GM18526 (cell line): ENCODE results near the gene PTH1R.

Experiments used
- POLR2A ChIP-seq: IDR thresholded peaks from 3 replicates; pipeline ENCODE4 v1.6.1; 2011; ENCODE audit not compliant: insufficient read length; ENCODE audit errors: extremely low read depth

Gene PTH1R

DNA sequence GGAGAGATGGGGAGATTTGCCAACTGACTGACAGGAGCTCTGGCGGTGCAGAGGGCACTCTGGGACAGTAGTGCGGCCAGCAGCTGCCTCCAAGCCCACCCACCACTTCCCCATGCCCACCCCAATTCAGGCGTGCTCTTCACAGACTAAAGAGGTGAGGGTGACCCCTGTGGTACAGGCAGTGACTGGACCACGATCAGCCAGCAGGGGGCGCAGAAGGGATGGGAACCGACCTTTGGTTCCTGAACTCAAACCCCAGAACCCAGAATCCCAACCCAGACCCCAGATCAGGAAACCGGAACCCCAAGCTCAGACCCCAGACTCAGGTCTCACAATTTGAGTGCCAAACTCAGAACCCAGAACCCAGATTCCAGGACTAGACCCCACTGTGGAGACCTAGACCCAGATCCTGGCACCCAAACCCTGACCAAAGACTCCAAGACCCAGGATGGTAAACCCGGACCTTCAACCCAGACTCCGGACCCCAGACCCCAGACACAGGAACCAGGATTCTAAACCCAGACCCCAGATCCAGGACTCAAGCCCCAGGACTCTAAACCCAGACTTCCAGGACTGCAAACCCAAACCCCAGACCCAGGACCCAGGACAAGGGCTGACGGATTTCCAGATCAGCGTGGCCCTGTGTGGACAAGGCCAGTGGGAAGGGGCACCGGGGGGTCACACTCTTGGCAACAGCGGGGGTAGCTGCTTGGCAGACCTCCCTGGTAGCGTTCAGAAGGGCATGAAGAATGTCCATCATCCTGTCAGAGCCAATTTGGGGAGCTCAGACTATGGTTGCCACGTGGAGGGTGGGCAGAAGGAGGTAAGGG, 10.6 kb upstream of the PTH1R start:
- TF ChIP-seq POLR2A = no peak

GRCh38 chr3:46867550-46867898, 10.0 kb upstream of the PTH1R start:
- TF ChIP-seq POLR2A = no peak

DNA sequence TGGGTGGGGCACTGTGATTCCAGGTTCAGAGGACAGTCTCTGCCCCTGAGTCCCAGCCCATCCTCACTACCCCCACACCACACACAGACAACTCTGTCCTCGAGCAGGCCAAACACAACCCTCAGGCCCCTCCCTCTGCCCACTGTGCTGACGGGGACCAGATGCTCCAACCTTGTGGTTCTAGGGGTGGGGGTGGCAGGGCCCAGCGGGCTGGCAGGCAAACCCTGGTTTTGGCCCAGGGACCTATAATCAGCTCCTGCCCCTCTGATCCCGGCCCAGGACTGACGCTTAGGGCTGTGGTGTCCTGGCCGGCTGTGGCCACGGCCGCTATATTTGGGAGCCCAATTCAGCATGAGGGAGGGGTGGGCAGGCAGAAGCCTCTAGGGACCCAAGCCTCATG, 9.2 kb upstream of the PTH1R start:
- TF ChIP-seq POLR2A = no peak

GRCh38 chr3:46868948-46869347, 8.6 kb upstream of the PTH1R start:
- no peak for TF ChIP-seq POLR2A

DNA sequence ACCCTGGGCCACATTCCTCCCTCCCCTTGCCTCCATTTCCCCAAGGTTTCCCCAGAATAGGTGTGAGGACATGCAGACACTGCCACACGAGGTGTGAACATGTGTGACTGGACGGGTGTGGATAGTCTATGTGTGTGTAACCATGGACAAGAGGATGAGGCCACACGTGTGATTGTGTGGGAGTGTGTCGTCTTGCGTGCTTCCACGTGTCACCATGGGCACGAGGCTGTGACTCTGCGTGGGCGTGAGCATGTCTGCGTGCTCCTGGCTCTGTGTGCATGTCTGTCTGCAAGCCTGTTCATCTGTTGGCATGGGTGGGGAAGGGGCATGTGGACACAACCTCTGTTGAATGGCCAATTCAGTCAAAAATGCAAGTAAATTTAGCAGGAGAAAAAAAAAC, 8.1 kb upstream of the PTH1R start:
- no peak for TF ChIP-seq POLR2A

GRCh38 chr3:46870651-46871050, 6.9 kb upstream of the PTH1R start:
- TF ChIP-seq POLR2A = no peak

DNA sequence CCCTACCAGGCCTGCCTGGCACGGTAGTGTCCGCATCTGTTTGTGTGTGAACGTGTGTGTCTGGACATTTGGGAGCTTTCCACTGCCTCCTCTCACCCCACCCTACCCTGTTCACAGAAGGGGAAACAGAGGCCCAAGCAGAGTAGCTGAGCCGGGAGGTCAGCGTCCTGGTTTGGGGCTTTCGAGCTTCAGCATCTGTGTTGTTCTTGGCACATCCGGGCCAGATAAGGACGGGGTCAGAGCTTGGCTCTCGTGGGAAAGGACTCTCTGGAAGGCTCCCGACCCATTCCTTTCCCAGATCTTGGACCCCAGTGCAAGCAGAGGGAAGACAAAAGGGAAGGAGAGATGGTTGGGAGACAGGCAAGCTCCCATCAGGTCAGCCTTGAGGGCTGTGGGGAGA, 6.3 kb upstream of the PTH1R start:
- no peak for TF ChIP-seq POLR2A

DNA sequence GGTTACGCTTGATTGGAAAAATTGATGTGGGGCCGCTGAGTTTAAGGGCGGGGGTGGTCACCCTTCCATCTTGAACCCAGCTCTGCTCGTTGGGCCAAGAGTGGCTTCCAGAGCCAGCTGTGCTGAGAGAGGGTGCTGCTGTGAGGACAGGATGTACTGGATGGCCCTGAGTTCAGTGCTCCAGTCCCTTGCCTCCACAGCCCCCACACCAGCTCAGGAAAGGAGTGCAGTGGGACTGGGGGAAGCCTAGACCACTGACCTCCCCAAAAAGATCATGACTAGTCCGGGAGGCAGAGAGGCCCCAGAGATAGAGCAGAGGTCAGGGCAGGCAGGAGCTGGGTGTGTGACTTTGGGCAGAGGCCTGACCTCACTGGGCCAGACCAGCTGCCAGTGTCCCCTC, 4.0 kb upstream of the PTH1R start:
- no peak for TF ChIP-seq POLR2A

GRCh38 chr3:46874430-46874829, 3.1 kb upstream of the PTH1R start:
- no peak for TF ChIP-seq POLR2A

DNA sequence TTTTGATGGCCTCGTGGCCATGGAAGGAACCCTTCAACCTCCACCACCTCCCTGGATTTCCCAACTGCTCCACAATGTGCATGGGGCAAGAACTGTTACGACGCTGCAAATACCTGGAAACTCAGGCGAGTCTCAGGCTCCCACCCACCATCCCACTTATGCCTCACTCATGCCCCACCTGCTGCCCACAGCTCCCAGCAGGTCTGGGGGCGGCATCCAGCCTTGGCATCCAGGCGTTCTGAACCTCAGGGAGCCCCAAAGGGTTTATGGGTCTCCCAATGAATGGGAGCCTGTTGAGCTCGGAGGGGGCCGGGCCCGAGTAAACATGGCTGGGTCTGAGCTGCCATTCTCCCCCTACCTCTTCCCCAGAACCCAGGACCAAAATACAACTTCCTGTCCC, 2.0 kb upstream of the PTH1R start:
- TF ChIP-seq POLR2A = no peak

DNA sequence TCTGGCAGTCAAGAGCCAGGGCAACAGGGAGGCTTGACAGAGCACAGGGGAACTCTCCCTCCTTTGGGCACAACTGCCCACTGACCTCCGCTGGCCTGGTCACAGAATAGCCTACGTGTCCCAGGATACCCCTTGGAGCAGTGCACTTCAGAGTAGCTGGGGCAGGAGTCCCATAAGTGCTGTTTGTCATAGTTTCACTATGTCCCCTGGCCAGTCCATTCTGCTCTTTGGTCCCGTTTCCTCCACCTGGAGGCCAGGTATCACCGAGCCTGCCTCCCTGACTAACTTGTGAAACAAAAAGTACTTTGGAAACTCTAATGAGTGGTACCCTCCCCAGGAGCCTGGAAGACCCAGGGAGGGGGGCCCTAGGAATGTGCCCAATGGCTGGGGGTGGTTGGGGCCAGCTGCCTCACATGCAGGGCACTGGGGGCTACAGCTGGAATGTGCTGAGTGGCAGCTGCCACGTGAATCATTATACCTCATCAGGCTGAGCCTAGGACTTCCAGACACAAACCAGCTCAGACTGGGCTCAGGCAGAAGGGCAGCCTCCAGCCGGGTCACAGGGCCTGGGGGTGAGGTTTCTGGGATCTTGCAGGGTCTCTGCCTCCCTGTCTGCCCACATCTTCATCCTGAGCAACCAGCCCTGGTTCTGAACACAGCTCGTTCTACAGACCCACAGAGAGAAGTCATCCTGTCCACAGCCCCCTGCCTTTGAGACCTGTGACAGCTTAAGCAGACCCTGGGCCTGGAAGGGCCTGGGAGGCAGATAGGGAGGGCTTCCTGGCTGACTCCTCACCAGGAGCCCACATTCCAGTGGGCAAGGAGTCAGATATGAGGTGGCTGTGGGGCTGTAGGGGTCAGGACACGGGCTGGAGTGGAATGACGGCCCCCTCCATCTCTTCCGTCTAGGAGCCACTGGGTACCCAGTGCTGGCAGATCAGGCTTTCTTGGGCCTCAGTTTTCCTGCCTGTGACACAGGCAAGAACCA, 914 bp upstream of the PTH1R start:
- TF ChIP-seq POLR2A = no peak

DNA sequence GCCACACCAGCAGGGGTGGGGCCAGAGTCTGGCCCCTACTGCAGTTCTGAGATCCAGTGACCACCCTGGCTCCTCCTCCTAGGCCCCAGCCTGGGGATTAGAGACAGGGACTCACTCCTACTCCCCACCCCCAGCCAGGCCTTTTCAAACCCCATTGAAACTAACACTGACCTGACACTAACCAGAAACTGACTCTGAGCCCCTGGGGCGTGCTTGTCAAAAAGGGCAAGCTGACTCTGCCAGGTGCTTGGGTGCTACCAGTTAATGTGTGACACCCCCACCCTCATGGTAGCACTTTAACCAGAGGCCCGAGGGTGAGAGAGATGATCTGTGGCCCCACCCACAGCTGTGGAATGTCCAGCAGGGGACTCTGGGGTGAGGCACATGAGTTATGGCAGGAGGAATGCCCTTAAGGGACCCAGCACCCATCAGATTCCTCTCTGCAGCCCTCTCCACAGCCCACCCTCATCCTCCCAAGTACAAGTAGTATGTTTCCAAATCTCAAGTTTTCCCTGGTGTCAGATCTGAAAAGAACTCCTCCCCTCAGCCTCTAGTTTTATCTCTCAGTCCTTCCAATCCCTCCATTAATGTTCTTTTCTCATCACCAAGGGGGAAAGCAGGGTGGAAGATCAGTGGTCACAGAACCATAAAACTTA, 1.4 kb downstream of the PTH1R start:
- no peak for TF ChIP-seq POLR2A

DNA sequence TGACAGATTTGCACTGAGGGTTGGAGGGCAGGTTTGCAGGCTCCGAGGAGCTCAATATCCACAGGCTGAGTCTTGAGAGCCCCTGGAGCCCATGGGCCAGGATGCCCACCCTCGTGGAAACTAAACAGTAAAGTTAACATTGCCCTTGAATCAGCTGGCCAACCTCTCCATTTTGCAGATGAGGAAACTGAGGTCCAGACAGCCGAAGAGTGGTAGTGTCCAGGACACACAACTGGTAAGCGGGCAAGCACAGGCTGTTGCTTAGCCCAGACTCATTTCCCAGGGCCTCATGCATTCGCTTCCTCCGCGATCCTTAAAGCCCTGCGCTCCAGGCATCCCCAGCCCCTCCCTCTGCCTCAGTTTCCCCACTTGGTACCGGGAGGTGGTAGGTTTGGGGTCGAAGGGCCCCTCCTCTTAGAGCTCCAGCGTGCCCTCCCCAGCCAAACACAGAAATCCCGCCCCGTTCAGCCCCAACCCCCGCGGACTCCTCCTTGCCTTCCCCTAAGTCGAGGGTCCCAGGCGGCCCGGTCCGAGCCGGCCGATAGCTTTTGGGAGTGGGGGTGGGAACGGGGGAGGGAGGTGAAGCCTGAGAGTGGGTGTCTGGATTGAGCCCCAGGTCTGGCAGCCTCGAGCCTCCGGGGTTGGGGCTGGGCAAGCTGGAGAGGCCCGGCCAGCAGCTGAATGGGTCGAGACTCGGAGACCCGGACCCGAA, 3.5 kb downstream of the PTH1R start:
- TF ChIP-seq POLR2A = no peak

DNA sequence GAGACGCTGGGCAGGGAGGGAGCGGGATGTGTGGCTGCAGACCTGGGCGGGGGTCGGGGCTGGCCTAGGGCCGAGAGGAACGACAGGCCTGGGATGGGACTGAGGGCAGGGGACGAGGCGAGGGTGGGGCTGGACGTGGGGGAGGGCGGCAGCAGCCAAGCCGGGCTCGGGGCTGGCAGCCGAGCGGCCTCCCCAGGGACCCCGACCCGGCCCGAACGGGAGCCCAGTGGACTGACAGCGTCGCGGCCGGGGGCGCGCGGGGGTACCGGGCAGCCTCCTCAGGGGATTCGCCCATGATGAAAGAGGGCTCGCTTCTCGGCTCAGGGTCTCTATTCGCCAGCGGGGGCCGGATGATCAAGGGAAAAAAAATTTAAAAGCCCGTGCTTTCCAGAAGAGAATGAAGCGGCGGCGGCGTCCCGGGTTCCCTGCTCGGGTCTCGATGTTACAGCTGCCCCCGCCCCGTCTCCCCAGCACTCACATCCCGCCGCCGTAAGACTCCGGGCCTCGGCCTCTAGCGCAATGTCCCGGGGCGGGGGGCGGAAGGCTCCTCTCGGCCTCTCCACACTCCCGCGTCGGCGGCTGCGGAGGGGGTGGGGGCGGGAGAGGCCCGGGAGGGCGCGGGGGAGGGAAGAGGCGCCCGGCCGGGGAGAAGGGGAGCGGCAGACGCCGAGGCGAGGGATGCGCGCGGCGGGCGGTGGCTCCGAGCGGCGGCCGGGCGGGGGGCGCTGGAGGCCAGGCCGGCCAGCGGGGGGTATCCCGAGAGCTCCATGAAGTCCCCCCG, 4.3 kb downstream of the PTH1R start:
- no peak for TF ChIP-seq POLR2A
